ENCODE results near the gene QTRT2.

DNA sequence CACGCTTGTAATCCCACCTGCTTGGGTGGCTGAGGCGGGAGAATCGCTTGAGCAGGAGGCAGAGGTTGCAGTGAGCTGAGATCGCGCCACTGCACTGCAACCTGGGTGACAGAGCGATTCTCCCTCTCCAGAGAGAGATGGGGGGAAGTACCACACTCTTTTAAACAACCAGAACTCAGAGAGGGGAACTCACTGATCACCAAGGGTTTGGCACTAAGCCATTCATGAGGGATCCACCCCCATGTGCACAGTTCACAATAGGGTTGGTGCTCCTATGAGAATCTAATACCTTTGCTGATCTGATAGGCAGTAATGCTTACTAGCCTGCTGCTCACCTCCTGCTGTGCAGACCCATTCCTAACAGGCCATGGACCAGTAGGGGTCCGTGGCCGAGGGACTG, 51.6 kb downstream of the QTRT2 start:
- no peak for TF ChIP-seq RARB (CRISPR knock-in tag; IDR thresholded peaks at IDR 0.05)
- no peak for TF ChIP-seq ZFP3 (CRISPR knock-in tag; IDR thresholded peaks at IDR 0.05)
- TF ChIP-seq ESRRG (CRISPR knock-in tag; IDR thresholded peaks at IDR 0.05) = no peak
- no peak for TF ChIP-seq ZFP30 (CRISPR knock-in tag; IDR thresholded peaks at IDR 0.05)
- TF ChIP-seq, protein P1, sequence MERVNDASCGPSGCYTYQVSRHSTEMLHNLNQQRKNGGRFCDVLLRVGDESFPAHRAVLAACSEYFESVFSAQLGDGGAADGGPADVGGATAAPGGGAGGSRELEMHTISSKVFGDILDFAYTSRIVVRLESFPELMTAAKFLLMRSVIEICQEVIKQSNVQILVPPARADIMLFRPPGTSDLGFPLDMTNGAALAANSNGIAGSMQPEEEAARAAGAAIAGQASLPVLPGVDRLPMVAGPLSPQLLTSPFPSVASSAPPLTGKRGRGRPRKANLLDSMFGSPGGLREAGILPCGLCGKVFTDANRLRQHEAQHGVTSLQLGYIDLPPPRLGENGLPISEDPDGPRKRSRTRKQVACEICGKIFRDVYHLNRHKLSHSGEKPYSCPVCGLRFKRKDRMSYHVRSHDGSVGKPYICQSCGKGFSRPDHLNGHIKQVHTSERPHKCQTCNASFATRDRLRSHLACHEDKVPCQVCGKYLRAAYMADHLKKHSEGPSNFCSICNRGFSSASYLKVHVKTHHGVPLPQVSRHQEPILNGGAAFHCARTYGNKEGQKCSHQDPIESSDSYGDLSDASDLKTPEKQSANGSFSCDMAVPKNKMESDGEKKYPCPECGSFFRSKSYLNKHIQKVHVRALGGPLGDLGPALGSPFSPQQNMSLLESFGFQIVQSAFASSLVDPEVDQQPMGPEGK (CRISPR knock-in tag; IDR thresholded peaks at IDR 0.05; ENCODE audit: borderline replicate concordance) = no peak
- TF ChIP-seq ZNF70 (CRISPR knock-in tag; IDR thresholded peaks at IDR 0.05) = no peak
- no peak for TF ChIP-seq CSDC2 (CRISPR knock-in tag; IDR thresholded peaks at IDR 0.05)
- TF ChIP-seq OSR1 (CRISPR knock-in tag; IDR thresholded peaks at IDR 0.05) = no peak
- TF ChIP-seq ISL1 (CRISPR knock-in tag; IDR thresholded peaks at IDR 0.05) = no peak
- no peak for TF ChIP-seq TOX (CRISPR knock-in tag; IDR thresholded peaks at IDR 0.05; ENCODE audit: borderline replicate concordance)
